Erythroblast (primary cell): ENCODE data around the gene DHX8.
"Not testable (repeated sequence)": the region's sequence is repeated elsewhere in the genome, so short reads cannot be mapped to it uniquely, and the experiment has no call there.

Experiments
- GATA1 ChIP-seq: IDR thresholded peaks from 2 replicates; pipeline ENCODE4 v1.6.1; 2011; ENCODE audit warnings: low read depth, mild to moderate bottlenecking, control low read depth, low read length, moderate library complexity
- POLR2A ChIP-seq: IDR thresholded peaks from 2 replicates; pipeline ENCODE4 v1.6.1; 2011; ENCODE audit warnings: mild to moderate bottlenecking, low read length

GRCh38 chr17:43511199-43511598 lies 27.4 kb downstream of the DHX8 start:
- TF ChIP-seq POLR2A, GATA1: not testable (repeated sequence)
